ENCODE data around the gene TAAR1. TPM values are rescaled to one million over a fixed set of nuclear protein-coding genes. Genes with fewer than 3 reads are reported as not detected.

Gene TAAR1
- total and polyA plus RNA-seq, 2 donors (not counting 3 experiments of a cell fraction or from before 2014, with no cell fraction given), result not detected

GRCh38 chr6:132611616-132612015 is 47.4 kb downstream of the TAAR1 start:
- POLR2A ChIA-PET, result no interaction called here
- no peak for DNase-seq (ENCODE audit: low read depth, low spot score)
- Histone ChIP-seq H3K79me2 (ENCODE audit: control insufficient read depth, insufficient read depth, low read length) (no peaks in the 10 kb centered on the region), H3K4me2 (ENCODE audit: insufficient read depth, low read length) (no peak overlapping the region), H3K4me1 (ENCODE audit: control insufficient read depth, extremely low read depth, insufficient read depth, low read length) (no peaks in the 10 kb centered on the region), H3K9ac (replicated peaks; ENCODE audit: extremely low read depth, insufficient read depth, low read length) (no peak overlapping the region), H3K9me1 (replicated peaks; ENCODE audit: control insufficient read depth, extremely low read depth, insufficient read depth, low read length) (no peaks in the 10 kb centered on the region), H3K27ac (ENCODE audit: insufficient read depth, low read depth, low read length) (no peak overlapping the region), H4K20me1 (replicated peaks; ENCODE audit: control insufficient read depth, extremely low read depth, insufficient read depth, low read length) (no peaks in the 10 kb centered on the region), H3K4me3 (replicated peaks in 1 of 3; ENCODE audit: insufficient read depth in 1 of 3, low read depth in 1 of 3, low read length in 3 of 3) (no peak overlapping the region), H3K36me3 (ENCODE audit: control insufficient read depth in 2 of 2, extremely low read depth in 1 of 2, insufficient read depth in 2 of 2, low read length in 2 of 2) (no peaks in the 10 kb centered on the region), H3K27me3 (ENCODE audit: control insufficient read depth in 2 of 2, insufficient read depth in 2 of 2, low read length in 2 of 2) (peaks cover 1 to 2% of the 10 kb centered on the region in 2 experiments), H2AFZ (ENCODE audit: low read depth, low read length) (no peak overlapping the region), H3K9me3 (replicated peaks; ENCODE audit: control insufficient read depth, insufficient read depth, low read length) (no peaks in the 10 kb centered on the region)
- CTCF ChIA-PET, result no interaction called here
- no TSS peak for BruUV-seq (replicated peaks)
- dilution Hi-C loops (cut with MboI; ENCODE audit: extremely low pct_ligation_motif_present, low sequenced_read_pairs), result no loop called here
- FAIRE-seq, result no peak
- TF ChIP-seq GATA2 (IDR thresholded peaks at IDR 0.05; ENCODE audit: insufficient read depth, insufficient read length, low read depth, low read length) (no peak), MAX (IDR thresholded peaks at IDR 0.05; ENCODE audit: insufficient read depth, insufficient read length) (no peak), CTCF (IDR thresholded peaks at IDR 0.05; ENCODE audit: extremely low read depth in 1 of 2, insufficient read depth in 1 of 2, low read depth in 1 of 2, low read length in 2 of 2) (no peak), FOS (IDR thresholded peaks at IDR 0.05; ENCODE audit: borderline replicate concordance, insufficient read depth, low read length) (no peak), JUN (IDR thresholded peaks at IDR 0.05; ENCODE audit: borderline replicate concordance, insufficient read depth, insufficient read length, low read depth) (no peak), EZH2 (IDR thresholded peaks at IDR 0.05; ENCODE audit: borderline replicate concordance, low read depth, low read length, severe bottlenecking) (no peak), POLR2A (IDR thresholded peaks at IDR 0.05; ENCODE audit: low read depth, low read length) (no peak), MYC (IDR thresholded peaks at IDR 0.05; ENCODE audit: low read depth, low read length) (no peak), POLR2AphosphoS5 (IDR thresholded peaks at IDR 0.05; ENCODE audit: insufficient read depth, low read depth, low read length) (no peak)
- intact Hi-C loops (cut with micrococcal nuclease), result no loop called here
